ENCODE results near the gene CCR9. TPM values are rescaled to one million over a fixed set of nuclear protein-coding genes. Genes with fewer than 3 reads are reported as not detected.
A peak's percentile ranks its signal among the peaks of the same experiment; 100 is the strongest.

Gene CCR9
- total RNA-seq, 3 donors from 2014 or later = not detected

DNA sequence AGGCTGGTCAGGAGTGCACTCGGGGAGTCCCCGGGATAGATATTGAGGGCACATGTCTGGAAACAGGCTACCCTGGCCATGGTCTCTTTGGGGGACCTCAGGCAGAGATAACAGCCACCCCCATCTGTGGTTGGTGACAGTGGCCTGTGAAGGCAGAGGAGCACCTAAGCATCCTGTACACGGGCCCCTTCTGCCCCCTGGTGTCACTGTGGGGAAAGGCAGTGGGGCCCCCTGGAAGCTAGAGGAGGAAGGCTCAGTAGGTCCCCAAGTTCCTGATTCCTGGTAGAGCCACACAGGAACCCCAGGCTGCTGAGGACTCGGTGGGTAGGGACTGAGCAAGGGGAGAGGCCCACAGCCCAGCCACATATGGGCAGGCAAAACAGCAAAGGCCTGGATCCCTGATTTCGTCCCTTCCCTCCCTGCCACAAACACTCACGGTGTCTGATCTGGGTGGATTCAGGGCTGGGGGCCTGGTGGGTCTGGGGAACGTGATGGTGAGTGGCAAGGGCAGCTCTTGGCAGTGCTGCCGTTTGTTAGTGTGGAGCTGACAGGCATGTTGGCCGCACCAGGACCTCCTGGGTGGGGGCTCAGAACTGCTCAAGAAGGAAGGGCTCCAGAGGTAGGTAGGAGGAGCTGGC lies 42.8 kb downstream of the CCR9 start:
- no peak for DNase-seq (ENCODE audit: low spot score in 2 of 2)
- Histone ChIP-seq H3K27me3 (no peaks in the 10 kb centered on the region), H3K27ac (no peak overlapping the region), H3K4me3 (no peak overlapping the region), H3K4me1 (no peaks in the 10 kb centered on the region), H3K36me3 (peaks cover 12% of the 10 kb centered on the region), H3K9me3 (no peaks in the 10 kb centered on the region)
- intact Hi-C loops (cut with DNase I; ENCODE audit: low total_unique reads) = no loop called here
- no peak for TF ChIP-seq POLR2AphosphoS5 (IDR thresholded peaks at IDR 0.05)
- TF ChIP-seq, protein P1, sequence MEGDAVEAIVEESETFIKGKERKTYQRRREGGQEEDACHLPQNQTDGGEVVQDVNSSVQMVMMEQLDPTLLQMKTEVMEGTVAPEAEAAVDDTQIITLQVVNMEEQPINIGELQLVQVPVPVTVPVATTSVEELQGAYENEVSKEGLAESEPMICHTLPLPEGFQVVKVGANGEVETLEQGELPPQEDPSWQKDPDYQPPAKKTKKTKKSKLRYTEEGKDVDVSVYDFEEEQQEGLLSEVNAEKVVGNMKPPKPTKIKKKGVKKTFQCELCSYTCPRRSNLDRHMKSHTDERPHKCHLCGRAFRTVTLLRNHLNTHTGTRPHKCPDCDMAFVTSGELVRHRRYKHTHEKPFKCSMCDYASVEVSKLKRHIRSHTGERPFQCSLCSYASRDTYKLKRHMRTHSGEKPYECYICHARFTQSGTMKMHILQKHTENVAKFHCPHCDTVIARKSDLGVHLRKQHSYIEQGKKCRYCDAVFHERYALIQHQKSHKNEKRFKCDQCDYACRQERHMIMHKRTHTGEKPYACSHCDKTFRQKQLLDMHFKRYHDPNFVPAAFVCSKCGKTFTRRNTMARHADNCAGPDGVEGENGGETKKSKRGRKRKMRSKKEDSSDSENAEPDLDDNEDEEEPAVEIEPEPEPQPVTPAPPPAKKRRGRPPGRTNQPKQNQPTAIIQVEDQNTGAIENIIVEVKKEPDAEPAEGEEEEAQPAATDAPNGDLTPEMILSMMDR (IDR thresholded peaks at IDR 0.05) = peak in 2 of 3 donors; percentile 36 to 53
- no peak for TF ChIP-seq POLR2A (IDR thresholded peaks at IDR 0.05)

DNA sequence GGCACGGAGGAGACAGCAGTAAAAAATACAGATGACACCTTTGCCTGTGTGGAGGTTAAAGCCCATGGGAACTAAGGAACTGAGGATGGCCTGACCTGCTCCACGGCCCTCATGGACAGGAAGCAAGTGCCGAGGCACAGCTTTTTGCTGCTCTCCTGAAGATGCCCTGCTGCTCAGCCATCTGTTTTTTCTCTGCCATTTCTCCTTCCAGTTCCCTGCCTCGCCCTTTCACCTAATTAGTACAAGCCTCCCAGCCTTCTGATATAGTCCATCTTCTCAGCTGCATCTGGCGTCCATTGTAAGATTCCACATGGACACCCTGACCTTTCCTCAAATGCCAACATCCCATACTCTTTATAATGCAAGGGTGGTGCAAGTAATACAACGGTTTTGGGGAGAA lies 45.2 kb downstream of the CCR9 start:
- H3K27ac ChIP-seq = no peak overlapping the region
- no peaks in the 10 kb centered on the region for H3K27me3 ChIP-seq
- peaks cover 12% of the 10 kb centered on the region for H3K36me3 ChIP-seq
- no peak for TF ChIP-seq POLR2A (IDR thresholded peaks at IDR 0.05)
- no peak for TF ChIP-seq POLR2AphosphoS5 (IDR thresholded peaks at IDR 0.05)
- TF ChIP-seq, protein P1 (IDR thresholded peaks at IDR 0.05) = no peak
- intact Hi-C loops (cut with DNase I; ENCODE audit: low total_unique reads) = loop anchor here (5.0 kb wide), 1 partner anchor 816 kb away; no protein-coding TSS in a partner anchor
- no peaks in the 10 kb centered on the region for H3K4me1 ChIP-seq
- no peaks in the 10 kb centered on the region for H3K9me3 ChIP-seq
- H3K4me3 ChIP-seq = no peak overlapping the region
- no peak for DNase-seq (ENCODE audit: low spot score in 2 of 2)

DNA sequence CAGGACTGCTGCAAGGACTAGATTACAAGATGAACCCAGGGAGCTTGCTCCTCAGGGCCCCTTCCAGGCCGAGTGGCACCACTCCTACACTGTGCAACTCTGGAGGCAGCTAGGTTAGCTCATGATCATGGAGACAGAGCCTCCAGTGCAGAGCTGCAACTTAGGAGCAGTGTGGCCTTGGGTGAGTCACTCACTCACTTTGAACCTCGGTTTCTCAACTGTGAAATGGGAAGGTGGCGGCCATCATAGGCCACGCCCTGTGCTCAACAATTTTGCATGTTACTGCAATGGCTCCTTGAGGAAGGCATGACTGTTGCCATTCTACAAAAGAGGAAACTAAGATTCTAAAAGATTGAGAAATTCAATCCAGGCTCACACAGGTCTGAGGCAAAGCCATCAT lies 45.8 kb downstream of the CCR9 start:
- TF ChIP-seq, protein P1 (IDR thresholded peaks at IDR 0.05) = no peak
- TF ChIP-seq POLR2AphosphoS5 (IDR thresholded peaks at IDR 0.05) (no peak), POLR2A (IDR thresholded peaks at IDR 0.05) (no peak)
- Histone ChIP-seq H3K4me3 (no peak overlapping the region), H3K27ac (no peak overlapping the region), H3K9me3 (no peaks in the 10 kb centered on the region), H3K36me3 (peaks cover 12% of the 10 kb centered on the region), H3K4me1 (no peaks in the 10 kb centered on the region), H3K27me3 (no peaks in the 10 kb centered on the region)
- intact Hi-C loops (cut with DNase I; ENCODE audit: low total_unique reads) = loop anchor here (5.0 kb wide), 1 partner anchor 815 kb away; no protein-coding TSS in a partner anchor
- DNase-seq (ENCODE audit: low spot score in 2 of 2) = no peak

DNA sequence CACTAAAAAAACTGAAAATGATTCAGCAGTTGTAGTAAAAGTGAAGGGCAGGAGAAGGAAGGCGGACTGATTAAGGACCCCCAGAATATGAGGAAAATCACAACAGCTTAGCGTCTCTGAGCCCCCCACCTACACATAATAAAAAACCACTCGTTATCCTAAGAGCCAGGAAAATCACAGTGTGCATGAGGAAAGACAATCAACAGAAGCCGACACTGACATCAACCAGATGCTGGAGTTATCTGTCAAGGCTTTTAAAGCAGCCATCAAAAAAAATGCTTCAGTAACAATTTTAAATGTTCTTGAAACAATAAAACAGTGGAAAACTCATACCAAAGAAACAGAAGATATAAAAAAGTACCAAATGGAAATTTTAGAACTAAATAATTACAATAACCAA lies 47.2 kb downstream of the CCR9 start:
- Histone ChIP-seq H3K4me1 (no peaks in the 10 kb centered on the region), H3K4me3 (no peak overlapping the region), H3K27me3 (no peaks in the 10 kb centered on the region), H3K36me3 (peaks cover 6% of the 10 kb centered on the region), H3K9me3 (no peaks in the 10 kb centered on the region), H3K27ac (no peak overlapping the region)
- TF ChIP-seq, protein P1 (IDR thresholded peaks at IDR 0.05) = no peak
- TF ChIP-seq POLR2A (IDR thresholded peaks at IDR 0.05) (no peak), POLR2AphosphoS5 (IDR thresholded peaks at IDR 0.05) (no peak)
- intact Hi-C loops (cut with DNase I; ENCODE audit: low total_unique reads) = loop anchor here (5.0 kb wide), 1 partner anchor 814 kb away; no protein-coding TSS in a partner anchor
- DNase-seq (ENCODE audit: low spot score in 2 of 2) = no peak

DNA sequence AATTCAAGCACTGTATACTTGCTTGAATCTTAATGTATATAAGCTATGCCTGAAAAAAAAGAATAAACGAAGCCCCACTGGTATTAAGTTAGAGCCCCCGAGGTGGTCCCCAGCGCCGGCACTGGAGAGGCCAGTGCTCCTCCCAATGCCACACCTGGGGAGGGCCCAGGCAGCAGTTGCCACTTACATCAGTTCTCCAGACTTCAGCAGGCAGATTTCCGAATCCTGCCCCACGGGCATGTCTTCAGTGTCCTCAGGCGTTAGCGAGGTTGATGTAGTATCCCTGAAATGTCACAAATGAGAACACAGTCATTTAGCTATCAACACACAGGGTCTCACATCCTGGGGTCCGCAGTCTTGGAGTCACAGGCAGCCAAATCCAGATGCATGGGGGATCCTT lies 49.9 kb downstream of the CCR9 start:
- no peaks in the 10 kb centered on the region for H3K4me1 ChIP-seq
- H3K9me3 ChIP-seq = peaks cover 0 to 7% of the 10 kb centered on the region in 2 donors
- H3K27me3 ChIP-seq = no peaks in the 10 kb centered on the region
- H3K36me3 ChIP-seq = no peaks in the 10 kb centered on the region
- H3K4me3 ChIP-seq = no peak overlapping the region
- no peak overlapping the region for H3K27ac ChIP-seq
- intact Hi-C loops (cut with DNase I; ENCODE audit: low total_unique reads) = loop anchor here (5.0 kb wide), 1 partner anchor 141 kb away; no protein-coding TSS in a partner anchor
- no peak for DNase-seq (ENCODE audit: low spot score in 2 of 2)
- no peak for TF ChIP-seq POLR2A (IDR thresholded peaks at IDR 0.05)
- TF ChIP-seq POLR2AphosphoS5 (IDR thresholded peaks at IDR 0.05) = no peak
- TF ChIP-seq, protein P1 (IDR thresholded peaks at IDR 0.05) = no peak

All from breast epithelium (tissue), 4 donors.